SK-N-SH (cell line): ENCODE measurements around the gene MAP1LC3B. TPM values are rescaled to one million over a fixed set of nuclear protein-coding genes. Genes with fewer than 3 reads are reported as not detected.

Experiments used
- CTCF ChIA-PET: fragments of 300-600, 350-600 bp; formaldehyde crosslinking; extraction: SDS; loops from one replicate; lab custom pipeline; 2021; lab: Yijun Ruan, JAX
- POLR2A ChIA-PET: fragments of 350-600 bp; sonication (Branson Sonifier 250); formaldehyde crosslinking; extraction: SDS; loops from one replicate; lab custom pipeline; 2020; ENCODE audit warnings: antibody characterized with exemption, inconsistent platforms; lab: Yijun Ruan, JAX
- DNase-seq: peaks from one replicate; pipeline ENCODE4 v3.0.0; 2012
- H2AFZ ChIP-seq: fragments of 200-600 bp; sonication (generic); 2 replicates; pipeline ENCODE4 v1.8.1; 2016; ENCODE audit warnings: antibody characterized with exemption, mild to moderate bottlenecking, low read depth
- H3F3A ChIP-seq: fragments of 200-600 bp; sonication (generic); replicated peaks from 2 replicates; pipeline ENCODE3; 2016; ENCODE audit warnings: antibody characterized with exemption, mild to moderate bottlenecking; ENCODE audit not compliant: insufficient read depth
- H3K27ac ChIP-seq, 2 experiments: fragments of 200-500 bp in 1 of 2; fragments of 200-600 bp in 1 of 2; sonication (Bioruptor generic) in 1 of 2; sonication (generic), shearing (Covaris generic) in 1 of 2; 2 replicates each; pipeline versions ENCODE4 v1.5.1 to v1.6.1; 2014 to 2016; ENCODE audit warnings: low read depth in 2 of 2, inconsistent platforms in 1 of 2, low read length in 1 of 2, mild to moderate bottlenecking in 1 of 2, mixed read lengths in 1 of 2
- H3K27me3 ChIP-seq: fragments of 200-600 bp; sonication (generic), shearing (Covaris generic); 2 replicates; pipeline ENCODE4 v1.6.1; 2016; ENCODE audit warnings: mixed run types; ENCODE audit not compliant: insufficient read depth
- H3K36me3 ChIP-seq, 2 experiments: fragments of 200-500 bp in 1 of 2; fragments of 200-600 bp in 1 of 2; sonication (Bioruptor generic) in 1 of 2; sonication (generic) in 1 of 2; replicated peaks in 1 of 2; 2 replicates each; pipeline versions ENCODE3 to v1.5.1; 2014 to 2016; ENCODE audit warnings: low read length in 1 of 2, mild to moderate bottlenecking in 1 of 2; ENCODE audit not compliant: insufficient read depth in 2 of 2, control insufficient read depth in 1 of 2
- H3K4me1 ChIP-seq, 2 experiments: fragments of 200-500 bp in 1 of 2; fragments of 200-600 bp in 1 of 2; sonication (Bioruptor generic) in 1 of 2; sonication (generic), shearing (Covaris generic) in 1 of 2; 2 replicates each; pipeline versions ENCODE4 v1.5.1 to v1.6.1; 2014 to 2016; ENCODE audit warnings: low read depth in 1 of 2, low read length in 1 of 2, mixed run types in 1 of 2; ENCODE audit not compliant: insufficient read depth in 2 of 2, control insufficient read depth in 1 of 2
- H3K4me2 ChIP-seq: fragments of 200-600 bp; sonication (generic), shearing (Covaris generic); 2 replicates; pipeline ENCODE4 v1.6.1; 2017; ENCODE audit warnings: mixed run types
- H3K4me3 ChIP-seq, 2 experiments: fragments of 200-500 bp in 1 of 2; fragments of 200-600 bp in 1 of 2; sonication (Bioruptor generic) in 1 of 2; sonication (generic), shearing (Covaris generic) in 1 of 2; 2 replicates each; pipeline versions ENCODE4 v1.5.1 to v1.8.1; 2014 to 2016; ENCODE audit warnings: low read depth in 2 of 2, inconsistent platforms in 1 of 2, low read length in 1 of 2, mild to moderate bottlenecking in 1 of 2, mixed read lengths in 1 of 2, moderate library complexity in 1 of 2
- H3K79me2 ChIP-seq: fragments of 200-600 bp; sonication (generic); 2 replicates; pipeline ENCODE4 v1.8.1; 2017; ENCODE audit warnings: mild to moderate bottlenecking; ENCODE audit not compliant: insufficient read depth
- H3K9ac ChIP-seq: fragments of 200-600 bp; sonication (generic); 2 replicates; pipeline ENCODE4 v1.6.1; 2017; ENCODE audit warnings: mixed run types
- H3K9me2 ChIP-seq: fragments of 200-600 bp; sonication (generic); 2 replicates; pipeline ENCODE4 v1.6.1; 2017; ENCODE audit warnings: mixed run types
- H3K9me3 ChIP-seq: fragments of 200-600 bp; sonication (generic); 2 replicates; pipeline ENCODE4 v1.6.1; 2017; ENCODE audit warnings: mixed run types, mild to moderate bottlenecking, moderate library complexity
- H4K20me1 ChIP-seq: fragments of 200-600 bp; sonication (generic); 2 replicates; pipeline ENCODE4 v1.6.1; 2017; ENCODE audit warnings: mild to moderate bottlenecking, mixed run types; ENCODE audit not compliant: insufficient read depth
- CHD2 ChIP-seq: fragments of 150-350 bp; IDR thresholded peaks from 2 replicates; pipeline ENCODE4 v1.6.1; 2018; ENCODE audit warnings: low read length; ENCODE audit not compliant: partially characterized antibody
- CTCF ChIP-seq: fragments of 200-600 bp; sonication (generic); IDR thresholded peaks from 2 replicates; pipeline ENCODE4 v1.6.1; 2017; ENCODE audit warnings: antibody characterized with exemption, mild to moderate bottlenecking, moderate library complexity
- EP300 ChIP-seq, 2 experiments: IDR thresholded peaks; 2 replicates each; pipeline versions ENCODE4 v1.4.0 to v1.6.1; 2012; ENCODE audit warnings: borderline replicate concordance in 1 of 2, low read depth in 1 of 2, low read length in 1 of 2
- FOSL2 ChIP-seq: IDR thresholded peaks from 2 replicates; pipeline ENCODE4 v1.4.0; 2012; ENCODE audit warnings: low read depth, mild to moderate bottlenecking, moderate library complexity, borderline replicate concordance
- GATA2 ChIP-seq: sonication (generic); formaldehyde crosslinking; IDR thresholded peaks from 2 replicates; pipeline ENCODE4 v1.5.0; 2020; ENCODE audit warnings: mild to moderate bottlenecking, missing genetic modification reagents
- JUND ChIP-seq: IDR thresholded peaks from 2 replicates; pipeline ENCODE4 v1.4.0; 2012
- MXI1 ChIP-seq: IDR thresholded peaks from 2 replicates; pipeline ENCODE4 v1.6.1; 2012; ENCODE audit warnings: mild to moderate bottlenecking, low read depth, low read length, improper control_type of control experiment
- NFIC ChIP-seq: IDR thresholded peaks from 2 replicates; pipeline ENCODE4 v1.4.0; 2012; ENCODE audit warnings: borderline replicate concordance
- POLR2AphosphoS5 ChIP-seq: IDR thresholded peaks from 2 replicates; pipeline ENCODE4 v1.6.1; 2012; ENCODE audit warnings: low read depth, low read length
- RAD21 ChIP-seq: IDR thresholded peaks from 2 replicates; pipeline ENCODE4 v1.6.1; 2012; ENCODE audit warnings: mild to moderate bottlenecking, low read length
- REST ChIP-seq: IDR thresholded peaks from 2 replicates; pipeline ENCODE4 v1.6.1; 2012; ENCODE audit warnings: mild to moderate bottlenecking, low read depth, low read length, moderate library complexity
- RFX5 ChIP-seq: IDR thresholded peaks from 2 replicates; pipeline ENCODE4 v1.6.1; 2012; ENCODE audit warnings: mild to moderate bottlenecking, improper control_type of control experiment, low read length
- RXRA ChIP-seq: IDR thresholded peaks from 2 replicates; pipeline ENCODE4 v1.4.0; 2012; ENCODE audit warnings: low read depth, mild to moderate bottlenecking, borderline replicate concordance
- SIN3A ChIP-seq: IDR thresholded peaks from 2 replicates; pipeline ENCODE4 v1.6.1; 2012; ENCODE audit warnings: low read depth, mild to moderate bottlenecking, low read length, moderate library complexity, borderline replicate concordance
- SMC3 ChIP-seq: IDR thresholded peaks from 2 replicates; pipeline ENCODE4 v1.6.1; 2012; ENCODE audit warnings: low read depth, low read length, improper control_type of control experiment
- TAF1 ChIP-seq: IDR thresholded peaks from 2 replicates; pipeline ENCODE4 v1.6.1; 2012; ENCODE audit warnings: low read depth, mild to moderate bottlenecking, low read length, moderate library complexity, borderline replicate concordance
- TCF12 ChIP-seq: IDR thresholded peaks from 2 replicates; pipeline ENCODE4 v1.4.0; 2012
- YY1 ChIP-seq: IDR thresholded peaks from 2 replicates; pipeline ENCODE4 v1.4.0; 2012; ENCODE audit warnings: low read depth, mild to moderate bottlenecking
- WGBS: methylation state at CpG from one replicate; pipeline ENCODE4 v1.1.6; 2017; ENCODE audit warnings: low lambda C conversion rate; 5-methylcytosine and 5-hydroxymethylcytosine counted together
- polyA plus RNA-seq, 3 experiments: library from polyadenylated mRNA; depleted of rRNA; stranded (reverse); fragments of >200 nt; gene quantifications; 2 replicates each; pipeline ENCODE4 v1.2.3, GENCODE V29; 2012
- TF ChIP-seq, protein P1 (sequence below): IDR thresholded peaks from 2 replicates; pipeline ENCODE4 v1.4.0; 2012; ENCODE audit warnings: low read depth
- TF ChIP-seq, protein P2 (sequence below): fragments of 150-350 bp; IDR thresholded peaks from 2 replicates; pipeline ENCODE4 v1.6.1; 2017; ENCODE audit warnings: antibody characterized with exemption, low read length, low read depth, borderline replicate concordance

Gene MAP1LC3B
- polyA plus RNA-seq, 1 of the 3 experiments (the other 2 are of a cell fraction), result 33.7 TPM

GRCh38 chr16:87411375-87412271 lies 19.5 kb downstream of the MAP1LC3B start:
- no peak for DNase-seq
- no peak overlapping the region for H3K4me3 ChIP-seq
- peaks cover 40 to 80% of the 10 kb centered on the region in 2 experiments for H3K36me3 ChIP-seq

DNA sequence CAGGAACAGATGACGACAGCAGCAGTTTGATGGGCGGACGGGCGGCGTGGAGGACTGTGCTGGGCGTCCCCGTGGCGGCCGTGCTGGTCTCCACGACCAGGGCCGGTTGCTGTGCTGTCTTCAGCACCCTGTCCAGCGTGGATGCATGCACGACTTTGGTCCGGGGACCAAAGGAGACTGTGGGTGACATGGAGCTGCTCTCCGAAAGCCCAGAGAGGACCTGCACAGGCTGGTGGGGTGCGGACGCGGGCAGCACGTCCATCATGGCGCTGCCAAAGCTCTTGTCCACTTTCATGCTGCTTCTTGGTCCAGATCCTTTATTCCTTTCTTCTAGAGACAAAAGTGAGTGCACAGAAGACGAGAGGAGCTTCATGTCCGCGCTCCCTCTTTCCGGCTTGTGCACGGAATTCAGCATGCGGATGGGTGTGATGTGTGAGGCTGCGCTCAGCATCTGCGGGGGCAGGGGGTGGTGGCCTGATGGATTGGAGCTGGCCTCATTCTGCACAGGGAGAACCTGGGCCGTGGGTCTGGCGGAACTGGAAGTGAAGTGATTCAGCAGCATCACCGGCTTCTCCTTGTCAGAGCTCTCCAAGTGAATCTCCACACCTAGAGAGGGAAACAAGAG lies 20.3 kb downstream of the MAP1LC3B start:
- Histone ChIP-seq H3K9me2 (no peaks in the 10 kb centered on the region), H3K4me2 (no peak overlapping the region), H2AFZ (no peak overlapping the region), H3K79me2 (no peaks in the 10 kb centered on the region), H3F3A (no peaks in the 10 kb centered on the region), H4K20me1 (0 out of 2 replicates have a peak, but pooled peaks cover 6% of the 10 kb centered on the region), H3K36me3 (peaks cover 43 to 77% of the 10 kb centered on the region in 2 experiments), H3K4me1 (no peaks in the 10 kb centered on the region; a peak in 1 of 4 replicates), H3K9ac (no peak overlapping the region), H3K27ac (no peak overlapping the region), H3K27me3 (no peaks in the 10 kb centered on the region), H3K4me3 (no peak overlapping the region), H3K9me3 (no peaks in the 10 kb centered on the region)
- ChIA-PET CTCF (interaction anchor here (1.2 to 2.0 kb wide), 3 partner anchors 18 to 357 kb away, joined by 4 to 6 read pairs (median 5); no protein-coding TSS in a partner anchor), POLR2A (no interaction called here)
- WGBS, result 94% methylated on average over 31 of the region's 31 CpGs
- no peak for DNase-seq
- TF ChIP-seq, protein P1, sequence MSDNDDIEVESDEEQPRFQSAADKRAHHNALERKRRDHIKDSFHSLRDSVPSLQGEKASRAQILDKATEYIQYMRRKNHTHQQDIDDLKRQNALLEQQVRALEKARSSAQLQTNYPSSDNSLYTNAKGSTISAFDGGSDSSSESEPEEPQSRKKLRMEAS, result no peak
- no peak for TF ChIP-seq TCF12
- no peak for TF ChIP-seq CHD2
- no peak for TF ChIP-seq JUND
- no peak for TF ChIP-seq TAF1
- no peak for TF ChIP-seq RFX5
- TF ChIP-seq EP300 (IDR thresholded peaks at IDR 0.05; ENCODE audit: borderline replicate concordance in 1 of 2, low read depth in 1 of 2, low read length in 1 of 2), result no peak
- TF ChIP-seq CTCF, result no peak
- TF ChIP-seq RXRA, result no peak
- TF ChIP-seq GATA2, result no peak
- no peak for TF ChIP-seq SMC3
- no peak for TF ChIP-seq NFIC
- TF ChIP-seq, protein P2, sequence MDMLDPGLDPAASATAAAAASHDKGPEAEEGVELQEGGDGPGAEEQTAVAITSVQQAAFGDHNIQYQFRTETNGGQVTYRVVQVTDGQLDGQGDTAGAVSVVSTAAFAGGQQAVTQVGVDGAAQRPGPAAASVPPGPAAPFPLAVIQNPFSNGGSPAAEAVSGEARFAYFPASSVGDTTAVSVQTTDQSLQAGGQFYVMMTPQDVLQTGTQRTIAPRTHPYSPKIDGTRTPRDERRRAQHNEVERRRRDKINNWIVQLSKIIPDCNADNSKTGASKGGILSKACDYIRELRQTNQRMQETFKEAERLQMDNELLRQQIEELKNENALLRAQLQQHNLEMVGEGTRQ, result no peak
- no peak for TF ChIP-seq YY1
- TF ChIP-seq RAD21, result no peak
- TF ChIP-seq SIN3A, result no peak
- TF ChIP-seq REST, result no peak

More at GRCh38 chr16:87411375-87412271, 19.5 kb downstream of the MAP1LC3B start:
- no peak for TF ChIP-seq FOSL2
- TF ChIP-seq MXI1, result no peak
- no peak for TF ChIP-seq POLR2AphosphoS5
- TF ChIP-seq, protein P1, result no peak
- Histone ChIP-seq H3K27me3 (no peaks in the 10 kb centered on the region), H3K79me2 (no peaks in the 10 kb centered on the region), H3K4me2 (no peak overlapping the region), H4K20me1 (no peaks in the 10 kb centered on the region), H3F3A (no peaks in the 10 kb centered on the region), H3K4me1 (no peaks in the 10 kb centered on the region), H3K9me2 (no peaks in the 10 kb centered on the region), H3K9me3 (no peaks in the 10 kb centered on the region), H3K9ac (no peak overlapping the region), H3K27ac (no peak overlapping the region), H2AFZ (no peak overlapping the region)
- POLR2A ChIA-PET, result no interaction called here
- CTCF ChIA-PET, result interaction anchor here (1.2 to 2.0 kb wide), 3 partner anchors 17 to 358 kb away, joined by 4 to 6 read pairs (median 5); no protein-coding TSS in a partner anchor
- 93% methylated on average over 44 of the region's 49 CpGs for WGBS
